Skeletal muscle cell (primary cell): ENCODE data around the gene DYRK2.

Source experiments
- DNase-seq: peaks from one replicate; pipeline ENCODE4 v3.0.0-alpha.2; 2010; ENCODE audit warnings: low read depth
- H3K4me3 ChIP-seq: 2 replicates; pipeline ENCODE4 v1.5.1; 2011; ENCODE audit warnings: low read depth, mild to moderate bottlenecking, control low read depth, low read length, moderate library complexity

DYRK2 gene

DNA sequence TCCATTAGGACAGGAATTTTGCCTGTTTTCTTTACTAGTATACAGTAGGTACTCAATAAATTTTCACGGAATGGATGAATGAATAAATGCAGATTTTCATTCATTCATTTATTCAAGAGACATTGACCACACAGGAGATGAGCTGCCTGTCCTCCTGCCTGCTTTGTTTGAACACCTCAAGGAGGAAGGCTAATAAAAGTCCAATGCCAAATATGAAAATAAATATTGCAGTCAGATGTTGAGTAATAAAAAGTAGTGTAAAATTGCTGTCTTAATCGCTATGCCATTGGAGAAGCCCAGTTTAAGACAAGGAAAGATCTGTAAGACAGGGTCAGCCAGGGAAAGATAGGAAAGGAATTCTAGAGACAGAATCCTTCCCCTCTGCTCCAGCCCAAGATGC, 47.4 kb downstream of the DYRK2 start:
- no peak overlapping the region for H3K4me3 ChIP-seq
- DNase-seq = no peak

- no peak for DNase-seq
Observed at GRCh38 chr12:67697443-67697842, 48.9 kb downstream of the DYRK2 start.

GRCh38 chr12:67697967-67698366, 49.4 kb downstream of the DYRK2 start:
- no peak for DNase-seq
- no peak overlapping the region for H3K4me3 ChIP-seq

More at GRCh38 chr12:67697443-67697842, 48.9 kb downstream of the DYRK2 start:
- H3K4me3 ChIP-seq = no peak overlapping the region

GRCh38 chr12:67698672-67699581, 50.4 kb downstream of the DYRK2 start:
- no peak for DNase-seq
- H3K4me3 ChIP-seq = no peak overlapping the region

- DNase-seq = no peak
- H3K4me3 ChIP-seq = no peak overlapping the region
Observed at GRCh38 chr12:67701121-67701520, 52.6 kb downstream of the DYRK2 start.

- no peak for DNase-seq
- no peak overlapping the region for H3K4me3 ChIP-seq
Observed at GRCh38 chr12:67702136-67702535, 53.6 kb downstream of the DYRK2 start.

DNA sequence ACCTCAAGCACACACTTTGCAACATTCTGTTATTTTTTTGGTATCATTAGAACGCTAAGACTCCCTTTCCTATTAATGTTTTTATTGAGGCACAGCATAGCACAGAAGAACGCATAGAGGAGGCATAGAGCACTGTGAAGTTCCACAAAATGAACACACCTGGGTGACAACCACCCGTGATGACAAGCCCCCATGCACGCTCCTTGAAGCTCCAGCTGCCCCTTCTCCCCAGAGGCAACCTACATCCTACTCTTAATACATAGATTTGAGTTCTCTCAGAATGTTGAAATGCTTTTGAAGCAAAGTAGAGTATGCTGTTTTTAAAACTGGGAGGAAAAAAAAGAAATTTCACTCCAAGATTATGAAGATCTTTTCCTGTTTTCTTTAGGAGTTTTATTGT, 55.5 kb downstream of the DYRK2 start:
- no peak overlapping the region for H3K4me3 ChIP-seq
- no peak for DNase-seq

GRCh38 chr12:67705394-67706370, 57.1 kb downstream of the DYRK2 start:
- no peak overlapping the region for H3K4me3 ChIP-seq
- peak; percentile 28 for DNase-seq

- DNase-seq = no peak
- H3K4me3 ChIP-seq = no peak overlapping the region
Observed at GRCh38 chr12:67709367-67709954, 60.9 kb downstream of the DYRK2 start.

DNA sequence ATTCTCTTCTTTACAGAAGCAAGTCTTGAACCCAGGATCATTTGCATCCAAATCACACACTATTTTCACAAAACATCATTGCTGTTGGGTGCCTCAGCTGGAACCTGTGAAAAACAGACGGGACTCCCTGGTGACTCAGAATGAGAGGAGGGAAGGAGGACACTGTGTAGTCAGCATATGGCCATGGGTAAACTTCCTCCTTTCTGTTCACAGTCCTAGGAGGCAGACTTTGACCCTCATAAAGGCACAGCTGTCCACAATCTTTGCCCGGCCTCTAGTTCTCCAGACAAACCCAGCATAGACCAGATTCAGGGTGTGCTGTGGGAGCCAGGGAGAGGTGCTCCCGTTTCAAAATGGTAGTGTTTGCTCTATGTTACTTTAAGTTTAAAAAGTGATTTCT, 62.0 kb downstream of the DYRK2 start:
- DNase-seq = no peak

GRCh38 chr12:67712011-67712410, 63.5 kb downstream of the DYRK2 start:
- no peak overlapping the region for H3K4me3 ChIP-seq
- no peak for DNase-seq

More for the DNA sequence above, 62.0 kb downstream of the DYRK2 start:
- no peak overlapping the region for H3K4me3 ChIP-seq

- H3K4me3 ChIP-seq = no peak overlapping the region
- no peak for DNase-seq
Observed at GRCh38 chr12:67714648-67715047, 66.1 kb downstream of the DYRK2 start.
